Measurements from ENCODE around the gene CHCHD3.

The CHCHD3 gene

GRCh38 chr7:133021196-133021595 is 60.7 kb downstream of the CHCHD3 start:
- DNase-seq (ENCODE audit: low read depth, low spot score) = no peak
- TF ChIP-seq EZH2 (IDR thresholded peaks at IDR 0.05) = no peak
- no peak for TF ChIP-seq FOXP2 (optimal IDR thresholded peaks at IDR 0.05; ENCODE audit: control extremely low read depth, extremely low read length, insufficient read depth)
- TF ChIP-seq POLR2AphosphoS5 (IDR thresholded peaks at IDR 0.05; ENCODE audit: borderline replicate concordance, low read depth, low read length) = no peak

GRCh38 chr7:133020496-133020895 is 61.4 kb downstream of the CHCHD3 start:
- no peak overlapping the region for H3K27ac ChIP-seq
- DNase-seq (ENCODE audit: low read depth, low spot score) = no peak
- TF ChIP-seq EZH2 (IDR thresholded peaks at IDR 0.05) (no peak), FOXP2 (optimal IDR thresholded peaks at IDR 0.05; ENCODE audit: control extremely low read depth, extremely low read length, insufficient read depth) (no peak), POLR2AphosphoS5 (IDR thresholded peaks at IDR 0.05; ENCODE audit: borderline replicate concordance, low read depth, low read length) (no peak)
- 0 out of 2 replicates have a peak, but pooled peaks cover 7% of the 10 kb centered on the region for H3K36me3 ChIP-seq (ENCODE audit: insufficient read depth, low read length)
- no peak overlapping the region for H3K4me3 ChIP-seq
- H3K9ac ChIP-seq (ENCODE audit: insufficient read length) = no peak overlapping the region
- no peaks in the 10 kb centered on the region for H3K9me3 ChIP-seq (ENCODE audit: low read depth, low read length)

More at GRCh38 chr7:133021196-133021595, 60.7 kb downstream of the CHCHD3 start:
- Histone ChIP-seq H3K9me3 (ENCODE audit: low read depth, low read length) (no peaks in the 10 kb centered on the region), H3K4me3 (no peak overlapping the region), H3K9ac (ENCODE audit: insufficient read length) (no peak overlapping the region), H3K27ac (0 out of 2 replicates have a peak overlapping the region, but pooled peaks have one; percentile 60), H3K36me3 (ENCODE audit: insufficient read depth, low read length) (0 out of 2 replicates have a peak, but pooled peaks cover 6% of the 10 kb centered on the region)

DNA sequence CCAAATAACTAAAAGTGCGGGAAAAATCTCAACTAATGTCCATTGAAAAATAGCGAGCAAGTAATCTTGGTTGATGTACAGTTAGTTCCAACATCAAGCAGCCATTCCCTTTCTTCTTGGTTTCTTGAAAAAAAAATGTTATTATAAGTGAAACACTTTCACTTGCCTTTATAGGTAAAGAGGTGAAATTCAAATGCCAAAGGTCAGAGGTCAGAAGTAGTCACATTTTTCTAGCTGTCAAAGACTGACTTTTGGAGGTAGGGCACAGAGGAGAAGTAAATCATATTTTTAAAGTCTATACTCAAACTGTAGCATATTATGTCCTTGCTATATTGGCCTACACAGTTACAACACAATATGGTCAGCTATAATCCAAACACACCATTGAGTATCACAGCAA is 62.3 kb downstream of the CHCHD3 start:
- TF ChIP-seq POLR2AphosphoS5 (IDR thresholded peaks at IDR 0.05; ENCODE audit: borderline replicate concordance, low read depth, low read length) (no peak), FOXP2 (optimal IDR thresholded peaks at IDR 0.05; ENCODE audit: control extremely low read depth, extremely low read length, insufficient read depth) (no peak), EZH2 (IDR thresholded peaks at IDR 0.05) (no peak)
- no peak for DNase-seq (ENCODE audit: low read depth, low spot score)
- Histone ChIP-seq H3K9me3 (ENCODE audit: low read depth, low read length) (no peaks in the 10 kb centered on the region), H3K27ac (no peak overlapping the region), H3K9ac (ENCODE audit: insufficient read length) (no peak overlapping the region), H3K4me3 (no peak overlapping the region), H3K36me3 (ENCODE audit: insufficient read depth, low read length) (0 out of 2 replicates have a peak, but pooled peaks cover 9% of the 10 kb centered on the region)

DNA sequence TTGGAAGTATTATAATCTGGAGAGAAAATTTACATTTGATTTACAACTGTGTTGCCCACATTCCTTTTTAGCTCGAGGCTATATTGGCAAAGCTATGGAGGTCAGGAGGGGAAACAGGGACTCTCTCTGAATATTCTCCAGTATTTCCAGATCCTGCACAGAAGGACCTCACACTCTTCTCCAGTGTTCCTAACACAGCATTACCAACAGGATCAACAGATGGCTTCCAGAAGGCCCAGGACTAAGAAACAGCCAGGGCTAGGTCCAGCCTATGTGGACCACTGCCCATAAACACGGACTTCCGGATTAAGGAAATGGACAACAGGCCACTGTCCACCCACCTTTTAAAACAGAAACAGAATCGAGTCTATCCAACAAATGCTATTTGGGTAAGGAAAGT is 65.3 kb downstream of the CHCHD3 start:
- Histone ChIP-seq H3K4me3 (no peak overlapping the region), H3K27ac (no peak overlapping the region), H3K36me3 (ENCODE audit: insufficient read depth, low read length) (peaks cover 9% of the 10 kb centered on the region; the same call in 1 of the 2 replicates), H3K9ac (ENCODE audit: insufficient read length) (no peak overlapping the region), H3K9me3 (ENCODE audit: low read depth, low read length) (no peaks in the 10 kb centered on the region)
- DNase-seq (ENCODE audit: low read depth, low spot score) = no peak
- no peak for TF ChIP-seq FOXP2 (optimal IDR thresholded peaks at IDR 0.05; ENCODE audit: control extremely low read depth, extremely low read length, insufficient read depth)
- no peak for TF ChIP-seq POLR2AphosphoS5 (IDR thresholded peaks at IDR 0.05; ENCODE audit: borderline replicate concordance, low read depth, low read length)
- TF ChIP-seq EZH2 (IDR thresholded peaks at IDR 0.05) = no peak

- no peak for DNase-seq (ENCODE audit: low read depth, low spot score)
- Histone ChIP-seq H3K9me3 (ENCODE audit: low read depth, low read length) (no peaks in the 10 kb centered on the region), H3K4me3 (no peak overlapping the region), H3K27ac (no peak overlapping the region), H3K9ac (ENCODE audit: insufficient read length) (no peak overlapping the region), H3K36me3 (ENCODE audit: insufficient read depth, low read length) (peaks cover 9% of the 10 kb centered on the region; the same call in 1 of the 2 replicates)
- no peak for TF ChIP-seq FOXP2 (optimal IDR thresholded peaks at IDR 0.05; ENCODE audit: control extremely low read depth, extremely low read length, insufficient read depth)
- TF ChIP-seq EZH2 (IDR thresholded peaks at IDR 0.05) = no peak
- no peak for TF ChIP-seq POLR2AphosphoS5 (IDR thresholded peaks at IDR 0.05; ENCODE audit: borderline replicate concordance, low read depth, low read length)
Measured at GRCh38 chr7:133015888-133016287, 66.0 kb downstream of the CHCHD3 start.

DNA sequence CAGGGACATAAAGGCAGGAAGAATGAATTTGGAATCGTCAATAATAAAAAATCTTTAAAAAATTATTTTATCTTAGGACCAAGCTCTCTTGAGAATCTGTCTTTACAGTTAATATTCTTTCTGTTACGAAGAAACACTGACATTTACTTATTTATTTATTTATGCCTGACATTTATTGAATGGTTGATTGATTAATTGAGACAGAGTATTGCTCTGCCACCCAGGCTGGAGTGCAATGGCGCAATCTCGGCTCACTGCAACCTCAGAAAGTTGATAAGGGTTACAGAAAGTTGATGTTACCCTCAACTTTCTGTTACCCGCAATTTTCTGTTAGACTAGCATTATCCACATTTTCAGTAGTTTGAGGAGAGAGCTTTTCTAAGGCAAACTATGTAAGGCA is 70.1 kb downstream of the CHCHD3 start:
- H3K4me3 ChIP-seq = no peak overlapping the region

DNA sequence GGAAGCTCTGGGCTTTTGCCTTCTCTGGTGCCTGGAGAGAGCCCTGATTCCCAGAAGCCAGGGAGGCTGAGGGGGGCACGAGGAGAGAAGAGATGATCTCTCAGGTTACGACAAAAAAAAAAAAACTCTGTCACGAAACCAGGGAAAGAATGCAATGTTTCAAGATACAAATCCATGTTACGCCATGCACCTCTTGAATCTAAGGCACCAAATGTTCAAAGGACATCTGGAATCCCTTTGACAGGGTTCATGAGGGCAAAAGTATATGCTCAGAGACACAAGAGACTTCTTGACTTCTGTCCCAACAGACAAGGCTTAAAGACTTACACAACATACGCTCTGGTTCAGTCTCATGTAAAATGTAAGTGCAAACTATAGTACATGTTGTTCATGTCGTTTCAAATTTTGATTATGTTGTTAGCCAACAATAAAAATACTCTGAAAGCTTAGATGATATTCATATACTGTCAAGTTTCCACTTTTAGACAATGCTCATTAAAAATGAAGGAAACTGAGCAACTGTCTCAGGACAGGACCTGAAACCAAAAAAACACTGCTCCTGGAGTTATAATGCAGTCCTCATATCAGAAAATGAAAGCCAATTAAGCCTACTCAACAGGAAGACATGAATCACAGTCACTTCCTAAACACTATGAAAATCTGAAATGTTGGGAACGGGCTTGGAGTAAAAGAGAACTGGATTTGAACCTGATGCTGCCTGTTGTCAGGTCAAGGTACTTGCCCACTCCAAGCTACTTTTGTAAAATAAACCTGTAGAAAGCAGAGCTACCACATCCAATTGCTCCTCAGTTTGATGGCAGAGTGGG is 72.3 kb downstream of the CHCHD3 start:
- Histone ChIP-seq H3K36me3 (ENCODE audit: insufficient read depth, low read length) (peaks cover 19% of the 10 kb centered on the region; the same call in 1 of the 2 replicates), H3K9ac (ENCODE audit: insufficient read length) (no peak overlapping the region), H3K9me3 (ENCODE audit: low read depth, low read length) (no peaks in the 10 kb centered on the region), H3K4me3 (no peak overlapping the region), H3K27ac (no peak overlapping the region)
- TF ChIP-seq POLR2AphosphoS5 (IDR thresholded peaks at IDR 0.05; ENCODE audit: borderline replicate concordance, low read depth, low read length) (no peak), FOXP2 (optimal IDR thresholded peaks at IDR 0.05; ENCODE audit: control extremely low read depth, extremely low read length, insufficient read depth) (no peak), EZH2 (IDR thresholded peaks at IDR 0.05) (no peak)
- DNase-seq (ENCODE audit: low read depth, low spot score) = no peak

More for the DNA sequence above, 70.1 kb downstream of the CHCHD3 start:
- H3K9ac ChIP-seq (ENCODE audit: insufficient read length) = no peak overlapping the region
- TF ChIP-seq FOXP2 (optimal IDR thresholded peaks at IDR 0.05; ENCODE audit: control extremely low read depth, extremely low read length, insufficient read depth) = no peak
- no peak for TF ChIP-seq EZH2 (IDR thresholded peaks at IDR 0.05)
- no peak for TF ChIP-seq POLR2AphosphoS5 (IDR thresholded peaks at IDR 0.05; ENCODE audit: borderline replicate concordance, low read depth, low read length)
- peaks cover 18% of the 10 kb centered on the region; the same call in 1 of the 2 replicates for H3K36me3 ChIP-seq (ENCODE audit: insufficient read depth, low read length)
- no peak for DNase-seq (ENCODE audit: low read depth, low spot score)
- no peaks in the 10 kb centered on the region for H3K9me3 ChIP-seq (ENCODE audit: low read depth, low read length)
- H3K27ac ChIP-seq = no peak overlapping the region

DNA sequence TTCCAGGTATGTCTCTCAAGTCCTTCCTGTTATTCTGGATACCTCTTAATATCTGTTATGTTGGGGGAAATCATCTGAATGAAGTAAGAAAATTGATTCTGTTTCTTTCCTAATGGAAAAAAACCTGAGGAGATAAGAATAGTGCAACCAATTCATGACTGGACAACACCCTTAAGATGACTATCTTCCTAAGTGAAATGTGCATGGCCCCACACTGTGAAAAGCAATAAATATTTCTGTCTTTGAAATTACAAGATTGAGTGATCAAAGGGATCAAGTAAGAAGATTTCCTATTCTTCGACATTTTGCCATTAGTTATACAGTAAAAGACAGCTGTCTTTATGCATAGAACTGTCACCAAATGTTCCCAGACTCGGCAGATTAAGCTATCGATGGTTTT is 73.9 kb downstream of the CHCHD3 start:
- H3K4me3 ChIP-seq = no peak overlapping the region
- peaks cover 19% of the 10 kb centered on the region; the same call in 1 of the 2 replicates for H3K36me3 ChIP-seq (ENCODE audit: insufficient read depth, low read length)
- TF ChIP-seq FOXP2 (optimal IDR thresholded peaks at IDR 0.05; ENCODE audit: control extremely low read depth, extremely low read length, insufficient read depth) (no peak), EZH2 (IDR thresholded peaks at IDR 0.05) (no peak), POLR2AphosphoS5 (IDR thresholded peaks at IDR 0.05; ENCODE audit: borderline replicate concordance, low read depth, low read length) (no peak)
- no peak for DNase-seq (ENCODE audit: low read depth, low spot score)
- H3K9ac ChIP-seq (ENCODE audit: insufficient read length) = no peak overlapping the region
- H3K27ac ChIP-seq = no peak overlapping the region
- H3K9me3 ChIP-seq (ENCODE audit: low read depth, low read length) = no peaks in the 10 kb centered on the region
